SIG-M5 (cell line): ENCODE results near the gene DGKB.

Experiments
- DNase-seq: peaks from one replicate; lab custom pipeline; 2025; lab: John Stamatoyannopoulos, UW

Gene DGKB

GRCh38 chr7:14385074-14385473 is 517.5 kb downstream of the DGKB start:
- no peak for DNase-seq

- no peak for DNase-seq
These were observed 520.6 kb downstream of the DGKB start for GRCh38 chr7:14381936-14382335.

- no peak for DNase-seq
These were observed 521.2 kb downstream of the DGKB start for GRCh38 chr7:14381306-14381705.

- no peak for DNase-seq
These were observed 521.7 kb downstream of the DGKB start for GRCh38 chr7:14380881-14381280.

- DNase-seq, result no peak
These were observed 524.8 kb downstream of the DGKB start for GRCh38 chr7:14377646-14378266.

- DNase-seq, result no peak
These were observed 525.8 kb downstream of the DGKB start for GRCh38 chr7:14376711-14377110.

- no peak for DNase-seq
These were observed 526.6 kb downstream of the DGKB start for GRCh38 chr7:14375998-14376397.

GRCh38 chr7:14374336-14374735 is 528.2 kb downstream of the DGKB start:
- DNase-seq, result no peak

- no peak for DNase-seq
These were observed 534.3 kb downstream of the DGKB start for GRCh38 chr7:14368285-14368684.

- no peak for DNase-seq
These were observed 551.4 kb downstream of the DGKB start for GRCh38 chr7:14351167-14351566.

- DNase-seq, result no peak
These were observed 561.3 kb downstream of the DGKB start for GRCh38 chr7:14341200-14341775.

- DNase-seq, result no peak
These were observed 562.0 kb downstream of the DGKB start for GRCh38 chr7:14340393-14341074.

GRCh38 chr7:14339861-14340260 is 562.7 kb downstream of the DGKB start:
- no peak for DNase-seq

- DNase-seq, result no peak
These were observed 566.3 kb downstream of the DGKB start for GRCh38 chr7:14336256-14336655.

- no peak for DNase-seq
These were observed 570.4 kb downstream of the DGKB start for GRCh38 chr7:14332155-14332554.

- DNase-seq, result no peak
These were observed 577.8 kb downstream of the DGKB start for GRCh38 chr7:14324767-14325166.

GRCh38 chr7:14322724-14323123 is 579.8 kb downstream of the DGKB start:
- DNase-seq, result no peak

- DNase-seq, result no peak
These were observed 580.6 kb downstream of the DGKB start for GRCh38 chr7:14321947-14322346.

GRCh38 chr7:14309432-14309831 is 593.1 kb downstream of the DGKB start:
- DNase-seq, result no peak

GRCh38 chr7:14305233-14305866 is 597.2 kb downstream of the DGKB start:
- DNase-seq, result no peak

GRCh38 chr7:14303536-14303935 is 599.0 kb downstream of the DGKB start:
- DNase-seq, result no peak

- no peak for DNase-seq
These were observed 607.9 kb downstream of the DGKB start for GRCh38 chr7:14294637-14295036.

GRCh38 chr7:14293434-14293833 is 609.1 kb downstream of the DGKB start:
- no peak for DNase-seq
